ENCODE results near the gene RTL9. TPM values are rescaled to one million over a fixed set of nuclear protein-coding genes. Genes with fewer than 3 reads are reported as not detected.

The RTL9 gene
- total RNA-seq (2022; extraction: Qiagen RNA extraction): 0.07 to 0.13 TPM (median 0.10 TPM) in 4 of 5 replicates, not detected in the other

GRCh38 chrX:110358548-110358947 is at the start of gene RTL9:
Gene RTL9, plus strand, starts transcription at chrX:110358848. Its CDS starts 91,770 bp downstream, at chrX:110450618.

GRCh38 chrX:110317820-110318663 is 40.6 kb upstream of the RTL9 start, which contains the start of gene AMMECR1:
Gene AMMECR1, minus strand, starts transcription at chrX:110318085. Its CDS starts 14 bp downstream, at chrX:110318071.

Other genes starting within 250 kb of the RTL9 start
- 5.3 to 8.2 TPM (median 6.7 TPM) in 5 replicates for gene AMMECR1, start 40.8 kb upstream of the RTL9 start, total RNA-seq (2022; extraction: Qiagen RNA extraction)